ENCODE results near the gene PCOLCE2.

Gene PCOLCE2

GRCh38 chr3:142888481-142889211, at the start of gene PCOLCE2:
Gene PCOLCE2 (minus strand): TSS chr3:142889083. CDS start chr3:142888896, 187 bp downstream.
- no peak for DNase-seq (ENCODE audit: low spot score)

GRCh38 chr3:142935963-142936362, 47.1 kb upstream of the PCOLCE2 start:
- DNase-seq (ENCODE audit: low spot score) = no peak

GRCh38 chr3:142934887-142935269, 46.0 kb upstream of the PCOLCE2 start:
- no peak for DNase-seq (ENCODE audit: low spot score)

GRCh38 chr3:142934128-142934886, 45.4 kb upstream of the PCOLCE2 start:
- no peak for DNase-seq (ENCODE audit: low spot score)

DNA sequence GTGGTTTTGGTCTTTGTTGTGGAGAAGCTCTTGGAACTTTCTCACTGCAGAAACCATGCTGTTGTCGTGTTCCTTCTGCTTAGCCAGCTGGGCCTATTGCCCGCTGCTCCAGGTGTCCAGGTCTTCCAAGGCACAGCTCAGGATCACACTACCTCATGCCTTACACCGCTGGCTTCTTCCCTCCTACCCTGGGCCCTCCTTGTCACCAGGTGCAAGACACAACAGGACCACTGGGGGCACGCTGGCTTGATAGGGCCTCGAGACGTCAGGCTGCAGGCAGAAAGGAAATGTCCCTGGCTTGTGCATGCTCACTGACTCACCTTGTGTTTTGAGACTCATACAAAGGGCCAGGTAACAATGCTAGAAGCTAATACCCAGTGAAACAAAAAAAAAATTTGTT, 42.3 kb upstream of the PCOLCE2 start:
- peak; percentile 28 for DNase-seq (ENCODE audit: low spot score)

DNA sequence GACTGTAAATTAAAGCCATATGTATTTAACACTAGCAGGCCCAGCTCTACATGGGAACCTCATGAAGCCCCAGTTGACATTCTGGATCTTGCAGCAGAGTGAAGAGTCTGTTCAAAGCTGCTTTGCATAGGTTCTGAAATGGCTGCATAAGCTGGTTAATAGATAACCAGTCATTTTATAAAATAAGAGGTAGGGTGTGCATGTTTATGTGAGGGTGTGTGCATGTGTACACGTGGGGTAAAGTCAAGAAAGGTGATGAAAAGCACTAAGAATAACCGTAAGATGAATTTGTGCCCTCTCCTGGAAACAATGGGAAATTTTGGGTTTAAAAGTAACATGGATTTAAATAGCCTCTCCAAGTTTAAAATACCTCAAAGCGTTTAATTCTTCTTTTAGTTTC, 41.6 kb upstream of the PCOLCE2 start:
- DNase-seq (ENCODE audit: low spot score) = no peak

GRCh38 chr3:142929890-142930289, 41.0 kb upstream of the PCOLCE2 start:
- no peak for DNase-seq (ENCODE audit: low spot score)

GRCh38 chr3:142929109-142929508, 40.2 kb upstream of the PCOLCE2 start:
- DNase-seq (ENCODE audit: low spot score) = peak; percentile 21

- no peak for DNase-seq (ENCODE audit: low spot score)
Observed at GRCh38 chr3:142926368-142926944, 37.6 kb upstream of the PCOLCE2 start.

- no peak for DNase-seq (ENCODE audit: low spot score)
Observed at GRCh38 chr3:142925140-142925539, 36.3 kb upstream of the PCOLCE2 start.

DNA sequence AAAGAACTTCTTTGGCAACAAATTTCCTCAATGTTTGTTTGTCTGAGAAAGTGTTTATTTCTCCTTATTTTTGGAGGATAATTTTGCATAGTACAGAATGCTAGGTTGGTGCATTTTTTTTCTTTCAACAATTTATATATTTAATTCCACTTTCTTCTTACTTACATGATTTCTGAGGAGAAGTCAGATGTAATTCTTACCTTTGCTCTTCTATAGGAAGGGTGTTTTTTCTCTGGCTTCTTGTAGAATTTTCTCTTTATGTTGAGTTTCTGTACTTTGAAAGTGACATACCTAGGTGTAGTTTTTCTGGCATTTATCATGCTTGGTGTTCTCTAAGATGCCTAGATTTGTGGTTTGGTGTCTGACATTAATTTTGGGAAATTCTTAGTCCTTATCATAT, 34.8 kb upstream of the PCOLCE2 start:
- DNase-seq (ENCODE audit: low spot score) = no peak

GRCh38 chr3:142916605-142917004, 27.7 kb upstream of the PCOLCE2 start:
- no peak for DNase-seq (ENCODE audit: low spot score)

- DNase-seq (ENCODE audit: low spot score) = no peak
Observed at GRCh38 chr3:142915636-142916035, 26.8 kb upstream of the PCOLCE2 start.

DNA sequence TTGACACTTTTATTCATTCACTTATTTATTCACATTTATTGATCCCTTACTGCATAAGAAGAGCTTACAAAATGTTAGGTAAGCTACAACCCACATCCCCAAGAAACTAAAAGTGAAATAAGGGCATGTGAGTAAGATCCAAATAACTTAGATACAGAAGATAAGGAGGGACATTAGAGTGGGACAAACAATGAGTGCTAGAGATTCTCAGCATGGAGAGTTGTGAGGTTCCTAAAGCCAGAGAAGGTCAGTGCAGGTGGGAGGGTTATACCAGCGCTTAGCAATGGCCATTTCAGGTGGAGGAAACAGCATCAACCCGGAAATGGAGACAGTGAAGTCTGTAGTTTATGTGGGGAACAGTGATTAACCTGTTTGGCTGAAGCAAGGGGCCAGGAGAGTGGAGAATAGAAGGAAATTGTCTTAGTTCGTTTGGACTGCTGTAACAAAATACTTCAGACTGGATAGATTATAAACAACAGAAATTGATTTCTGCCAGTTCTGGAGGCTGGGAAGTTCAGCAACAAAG, 25.5 kb upstream of the PCOLCE2 start:
- no peak for DNase-seq (ENCODE audit: low spot score)

DNA sequence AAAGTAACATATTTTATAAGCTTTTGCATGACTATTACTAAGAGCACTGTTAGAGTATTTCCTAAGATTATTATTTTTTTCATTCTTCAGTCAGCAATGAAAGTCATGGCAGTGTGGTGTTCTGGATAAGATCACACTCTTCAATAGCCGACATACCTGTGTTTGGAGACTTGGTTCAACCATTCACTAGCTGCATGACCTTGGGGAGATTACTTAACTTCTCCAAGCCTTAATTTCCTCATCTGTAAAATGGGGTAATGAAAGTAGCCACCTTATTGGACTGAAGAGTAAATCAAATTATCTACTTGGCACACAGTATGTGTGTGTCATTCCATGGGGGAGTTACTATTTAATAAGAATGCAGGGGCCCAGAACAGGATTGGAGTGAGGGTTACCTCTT, 24.5 kb upstream of the PCOLCE2 start:
- DNase-seq (ENCODE audit: low spot score) = no peak

DNA sequence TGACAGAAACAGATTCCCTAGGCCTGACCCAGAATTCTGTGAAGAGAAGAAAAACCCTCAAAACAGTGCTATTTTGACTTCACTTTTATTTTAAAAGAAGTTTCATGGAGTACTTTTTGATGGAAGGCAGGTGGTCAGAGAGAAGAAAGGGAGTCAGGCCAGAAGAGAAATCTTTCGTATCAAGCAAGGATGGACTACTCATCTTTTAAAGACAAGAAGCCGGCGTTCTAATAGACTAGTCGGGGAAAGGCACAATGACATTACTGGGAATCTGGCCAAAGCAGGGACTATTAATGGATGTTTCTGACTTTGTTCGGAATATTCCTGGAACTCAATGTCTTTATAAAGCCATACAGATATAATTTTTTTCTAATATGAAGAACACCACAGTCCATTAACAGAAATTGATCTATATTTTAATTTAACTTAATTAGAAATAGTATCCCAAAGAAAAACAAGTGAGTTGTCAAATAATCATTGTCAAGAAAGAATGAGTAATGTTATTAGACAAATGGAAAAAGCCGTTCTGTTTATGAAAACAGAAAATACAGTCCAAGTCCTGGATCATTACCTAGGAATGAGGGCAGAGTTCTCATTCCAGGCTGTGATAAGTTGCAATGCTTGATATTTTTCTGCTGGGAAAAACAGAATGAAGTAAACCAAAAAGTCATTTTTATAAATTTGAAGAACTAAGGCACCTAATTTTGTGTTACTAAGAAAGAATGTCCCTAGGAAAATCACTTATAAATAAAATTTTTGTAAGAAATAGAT, 23.7 kb upstream of the PCOLCE2 start:
- DNase-seq (ENCODE audit: low spot score) = no peak

DNA sequence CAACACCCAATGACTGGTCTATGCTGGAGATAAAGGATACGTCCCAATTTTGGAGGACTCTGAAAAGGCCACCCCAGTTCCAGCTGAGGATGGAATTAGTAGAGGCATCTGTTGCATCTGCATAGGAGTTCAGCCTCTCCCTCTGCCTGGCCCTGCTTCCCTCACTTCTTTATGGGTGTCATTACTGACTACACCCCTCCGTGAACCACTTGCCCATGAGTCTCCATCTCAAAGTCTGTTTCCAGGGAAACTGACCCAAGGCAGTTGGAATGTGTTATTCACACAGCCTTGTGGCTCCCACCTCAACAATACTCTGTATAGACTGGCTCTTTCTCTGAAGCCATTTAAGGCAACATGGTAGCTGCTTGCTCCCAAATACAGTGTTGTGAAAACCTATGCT, 21.4 kb upstream of the PCOLCE2 start:
- DNase-seq (ENCODE audit: low spot score) = no peak

DNA sequence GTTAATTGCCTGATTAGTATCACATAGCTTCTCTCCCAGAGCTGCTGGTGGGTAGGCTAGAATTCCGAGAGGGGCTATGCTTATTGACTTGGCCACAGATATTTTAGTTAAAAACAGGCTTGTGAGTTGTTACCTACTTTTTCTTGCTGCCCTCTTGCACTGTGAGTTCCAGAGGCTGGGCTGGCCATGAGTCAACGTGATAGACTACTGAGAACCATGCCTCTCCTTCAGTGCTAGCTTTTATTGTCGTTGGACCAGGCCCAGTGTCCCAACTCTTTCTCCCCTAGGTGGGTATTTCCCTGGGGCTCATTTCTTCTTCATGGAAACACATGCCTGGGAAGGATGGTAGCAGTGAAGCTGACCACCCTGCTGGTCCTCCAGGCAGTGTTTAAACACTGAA, 20.4 kb upstream of the PCOLCE2 start:
- no peak for DNase-seq (ENCODE audit: low spot score)

GRCh38 chr3:142907996-142908395, 19.1 kb upstream of the PCOLCE2 start:
- no peak for DNase-seq (ENCODE audit: low spot score)

DNA sequence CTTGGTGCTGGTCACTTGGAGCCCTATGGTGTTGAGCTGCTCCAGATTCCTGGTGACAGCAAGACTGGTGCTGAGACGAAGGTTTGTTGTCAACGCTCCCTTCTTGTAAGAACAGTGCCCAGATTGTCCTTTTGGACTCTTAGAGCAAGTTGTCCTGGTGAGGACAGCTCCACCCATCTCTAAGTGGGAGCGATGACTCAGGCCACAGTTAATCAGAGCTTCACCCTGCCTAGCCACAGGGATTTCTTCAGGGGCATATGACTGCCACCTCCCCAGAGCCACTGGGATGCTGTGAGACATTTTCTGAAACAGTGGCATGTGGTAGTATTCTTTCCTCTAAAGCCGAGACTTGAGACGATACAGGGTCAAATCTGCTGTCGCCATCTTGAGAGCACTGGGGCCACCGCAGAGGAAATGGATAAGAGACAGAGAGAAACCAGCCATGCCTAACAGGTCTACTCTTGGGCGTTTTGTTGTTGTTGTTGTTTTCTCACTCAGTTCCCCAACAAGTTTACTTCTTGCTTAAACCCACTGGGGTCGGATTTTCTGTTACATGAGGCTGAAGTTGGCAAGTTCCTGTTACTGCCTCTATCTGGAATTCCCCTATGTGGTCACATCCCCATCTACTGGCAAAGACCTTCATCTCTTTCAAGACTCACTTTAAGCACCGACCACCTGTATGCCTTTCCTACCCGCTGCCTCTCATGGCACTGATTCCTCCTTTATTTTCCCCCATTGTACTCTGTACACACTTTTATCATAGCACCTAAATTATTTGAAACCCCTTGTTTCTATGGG, 16.0 kb upstream of the PCOLCE2 start:
- DNase-seq (ENCODE audit: low spot score) = no peak

- DNase-seq (ENCODE audit: low spot score) = no peak
Observed at GRCh38 chr3:142902356-142902755, 13.5 kb upstream of the PCOLCE2 start.

Data from CD4-positive, alpha-beta T cell treated with Interleukin-15 for 4 hours (primary cell).